Ovary (tissue), 10 donors: Measurements from ENCODE around the gene TRIB2. TPM values are rescaled to one million over a fixed set of nuclear protein-coding genes. Genes with fewer than 3 reads are reported as not detected.
A peak's percentile ranks its signal among the peaks of the same experiment; 100 is the strongest.

Source experiments
- DNase-seq, 5 donors: peaks; one replicate each; pipeline ENCODE4 v3.0.0-alpha.2; 2019 to 2020
- H3K27ac ChIP-seq, 2 donors: fragments of 200-600 bp; one replicate each; pipeline versions ENCODE4 v1.5.1 to v1.8.0; 2019 to 2022
- H3K27me3 ChIP-seq: fragments of 200-600 bp; one replicate; pipeline ENCODE4 v1.8.0; 2022
- H3K36me3 ChIP-seq: fragments of 200-600 bp; sonication (generic); one replicate; pipeline ENCODE4 v1.5.1; 2019
- H3K4me1 ChIP-seq: one replicate; pipeline ENCODE4 v1.8.1; 2013; ENCODE audit warnings: mild to moderate bottlenecking, moderate library complexity; ENCODE audit not compliant: insufficient read depth
- H3K4me3 ChIP-seq: fragments of 200-600 bp; sonication (generic); one replicate; pipeline ENCODE4 v1.5.1; 2017
- H3K9me3 ChIP-seq, 2 donors: fragments of 200-600 bp in 1 of 2; sonication (generic) in 1 of 2; one replicate each; pipeline versions ENCODE4 v1.5.1 to v1.8.1; 2013 to 2019; ENCODE audit warnings: mild to moderate bottlenecking in 1 of 2, moderate library complexity in 1 of 2
- EP300 ChIP-seq: sonication (generic); formaldehyde crosslinking; IDR thresholded peaks from one replicate; pipeline ENCODE4 v1.6.1; 2017; ENCODE audit warnings: antibody characterized with exemption
- POLR2A ChIP-seq: fragments of 450-650 bp; IDR thresholded peaks from one replicate; pipeline ENCODE4 v1.6.1; 2017; ENCODE audit warnings: antibody characterized with exemption, mild to moderate bottlenecking, moderate library complexity
- WGBS, 3 donors: extraction: QIAGEN DNeasy Blood & Tissue Kit in 1 of 3; methylation state at CpG; one replicate each; pipeline versions ENCODE4 v1.1.5 to v1.1.7; 2013 to 2017; 5-methylcytosine and 5-hydroxymethylcytosine counted together
- intact Hi-C, 4 donors: fragments of 100-400 bp; cut with DNase I; formaldehyde crosslinking; loops; one replicate each; pipeline versions ENCODE4 v1.11.0 to v1.15.1; 2022 to 2023
- long read RNA-seq, 3 donors: library from polyadenylated mRNA in 2 of 3; unstranded in 2 of 3; transcript quantifications; one replicate each; pipeline ENCODE4 v2.0.0 and lab custom pipeline, GENCODE V29; 2021 to 2026
- polyA plus RNA-seq, 2 donors: library from polyadenylated mRNA; stranded (reverse); fragments of 200-250 nt in 1 of 2; fragments of 350-450 nt in 1 of 2; fragmentation: Illumina TruSeq in 1 of 2; extraction: RNeasy Lipid Tissue Mini Kit (QIAGEN cat#74804) in 1 of 2; gene quantifications; one replicate each; pipeline ENCODE4 v1.2.3, GENCODE V29; 2013 to 2014
- total RNA-seq, 7 donors: library from RNA; depleted of rRNA in 2 of 7; stranded (reverse); fragments of >200 nt in 2 of 7; fragmentation: NEBNext Ultra II Directional in 3 of 7; extraction: Animal tissue kit (Norgen Biotek cat#: 25700) in 3 of 7; gene quantifications; one replicate each; pipeline versions ENCODE4 v1.1.0 to v1.2.4, GENCODE V29; 2016 to 2023
- TF ChIP-seq, protein P1 (sequence below), 3 donors: fragments of 450-650 bp in 2 of 3; fragments of 200-600 bp in 1 of 3; IDR thresholded peaks; one replicate each; pipeline versions ENCODE4 v1.5.1 to v1.8.0; 2016 to 2022; ENCODE audit warnings: antibody characterized with exemption in 3 of 3, mild to moderate bottlenecking in 1 of 3
- donor health status: DM: no; HTN: no; CAD: no; lungs with moderate emphysema.
- donor health status: DM: no; HTN: no; CAD: no.
- donor health status: Bipolar disorder and iron deficiency.
- donor health status: DM: yes; HTN: yes; CAD: no.
- donor health status: DM: no; HTN: no; CAD: no.
- donor health status: DM: yes; HTN: yes; CAD: no.

The TRIB2 gene
- total RNA-seq (100 to 1,000 TPM in 4 of 7 donors, 10 to 100 TPM in 3; 68.1 to 209 (median 103) TPM), polyA plus RNA-seq (10 to 100 TPM; 60.4 to 94.7 TPM)
- long read RNA-seq, donor 1, full-length matches to known transcripts = 205 of 281 reads
- long read RNA-seq, donor 1, partial matches to known transcripts = 33 of 281 reads
- long read RNA-seq, donor 1, other reads (novel, unspliced or antisense) = 43 of 281 reads
- long read RNA-seq, donor 2, full-length matches to known transcripts = 21 of 21 reads
- long read RNA-seq, donor 2, partial matches to known transcripts = 0 of 21 reads
- long read RNA-seq, donor 2, other reads (novel, unspliced or antisense) = 0 of 21 reads
- long read RNA-seq, donor 3, full-length matches to known transcripts = 113 of 143 reads
- long read RNA-seq, donor 3, partial matches to known transcripts = 23 of 143 reads
- long read RNA-seq, donor 3, other reads (novel, unspliced or antisense) = 7 of 143 reads

DNA sequence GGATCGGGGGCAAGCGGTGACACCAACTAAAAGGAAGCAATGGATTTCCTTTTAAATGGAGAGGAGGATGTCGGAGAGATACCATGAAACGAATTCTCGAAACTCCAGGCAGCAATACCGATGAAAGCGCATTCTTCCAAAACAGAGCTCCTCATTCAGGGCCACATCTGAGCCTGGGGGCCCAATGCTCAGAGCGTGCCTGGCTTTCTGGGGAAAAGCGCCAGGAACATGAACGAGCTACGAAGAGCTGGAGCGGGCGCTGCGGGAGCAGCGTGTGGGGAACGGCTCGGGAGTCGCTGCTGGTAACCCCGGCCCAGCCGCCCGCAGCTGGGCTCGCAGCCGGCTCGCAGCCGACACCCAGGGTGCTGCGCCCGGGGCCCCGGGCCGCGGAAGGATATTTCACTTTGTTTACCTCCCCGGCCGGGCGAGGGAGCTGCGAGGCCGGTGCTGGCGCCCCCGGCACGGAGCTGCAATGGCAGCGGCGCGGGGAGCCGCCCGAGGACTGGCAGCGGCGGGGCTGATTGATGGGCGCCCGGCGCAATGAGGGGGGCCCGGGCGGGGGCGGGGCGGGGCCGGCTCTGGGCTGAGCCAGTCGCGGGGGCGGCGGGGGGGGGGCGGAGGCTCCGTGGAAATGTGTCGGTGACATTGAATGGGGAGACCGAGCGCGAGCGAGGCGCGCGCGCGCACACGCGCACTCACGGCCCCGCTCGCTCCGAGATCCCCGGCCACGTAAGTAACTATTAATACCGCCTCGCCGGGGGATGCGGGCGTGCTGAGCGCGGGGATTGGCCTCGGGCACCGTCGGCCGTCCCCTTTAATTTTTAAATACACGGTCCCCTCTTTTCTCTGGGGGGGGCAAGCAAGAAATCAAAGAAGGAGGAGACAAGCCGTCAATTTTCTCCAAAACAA lies at the start of gene TRIB2:
Gene TRIB2, plus strand, starts transcription at position 655 of the 909 bp plus-strand sequence. CDS start 1,372 bp downstream, outside the sequence.
- Histone ChIP-seq H3K4me1 (peaks cover 3% of the 10 kb centered on the region), H3K27me3 (no peaks in the 10 kb centered on the region), H3K9me3 (no peaks in the 10 kb centered on the region), H3K4me3 (peak within 1 kb of the TSS; percentile 78), H3K36me3 (no peaks in the 10 kb centered on the region), H3K27ac (peak within 1 kb of the TSS; percentile 87 to 89)
- TF ChIP-seq, protein P1, sequence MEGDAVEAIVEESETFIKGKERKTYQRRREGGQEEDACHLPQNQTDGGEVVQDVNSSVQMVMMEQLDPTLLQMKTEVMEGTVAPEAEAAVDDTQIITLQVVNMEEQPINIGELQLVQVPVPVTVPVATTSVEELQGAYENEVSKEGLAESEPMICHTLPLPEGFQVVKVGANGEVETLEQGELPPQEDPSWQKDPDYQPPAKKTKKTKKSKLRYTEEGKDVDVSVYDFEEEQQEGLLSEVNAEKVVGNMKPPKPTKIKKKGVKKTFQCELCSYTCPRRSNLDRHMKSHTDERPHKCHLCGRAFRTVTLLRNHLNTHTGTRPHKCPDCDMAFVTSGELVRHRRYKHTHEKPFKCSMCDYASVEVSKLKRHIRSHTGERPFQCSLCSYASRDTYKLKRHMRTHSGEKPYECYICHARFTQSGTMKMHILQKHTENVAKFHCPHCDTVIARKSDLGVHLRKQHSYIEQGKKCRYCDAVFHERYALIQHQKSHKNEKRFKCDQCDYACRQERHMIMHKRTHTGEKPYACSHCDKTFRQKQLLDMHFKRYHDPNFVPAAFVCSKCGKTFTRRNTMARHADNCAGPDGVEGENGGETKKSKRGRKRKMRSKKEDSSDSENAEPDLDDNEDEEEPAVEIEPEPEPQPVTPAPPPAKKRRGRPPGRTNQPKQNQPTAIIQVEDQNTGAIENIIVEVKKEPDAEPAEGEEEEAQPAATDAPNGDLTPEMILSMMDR (IDR thresholded peaks at IDR 0.05) = no peak
- TF ChIP-seq POLR2A = peak; percentile 56
- intact Hi-C loops = loop anchor here (5.0 to 10.0 kb wide), 8 partner anchors 222 to 852 kb away; no protein-coding TSS in a partner anchor
- WGBS, 3 donors = 0 to 1% (median 1%) methylated on average over 65 to 89 of the region's 90 CpGs
- peak; percentile 89 to 93 (median 91) for DNase-seq

DNA sequence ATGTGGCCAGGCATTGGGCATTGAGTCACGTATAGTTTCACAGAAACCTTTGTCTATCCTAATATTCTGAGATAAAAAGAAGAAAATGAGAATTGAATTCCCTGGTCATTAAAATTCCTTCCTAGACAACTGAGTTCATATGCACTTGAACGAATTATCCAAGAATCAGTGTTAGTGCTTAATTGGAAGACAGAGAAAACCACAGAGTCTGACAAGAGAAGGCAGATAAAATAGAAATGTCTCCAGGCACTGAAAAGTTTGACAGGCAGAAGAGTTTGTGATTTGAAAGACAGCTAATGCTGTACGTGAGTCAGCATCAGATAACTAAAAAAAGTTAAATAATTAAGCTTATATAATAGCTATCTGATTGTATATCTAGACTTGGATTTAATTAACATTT lies 47.7 kb upstream of the TRIB2 start:
- no peak overlapping the region for H3K27ac ChIP-seq
- TF ChIP-seq, protein P1 (IDR thresholded peaks at IDR 0.05) = no peak
- no peak for TF ChIP-seq POLR2A
- TF ChIP-seq EP300 = no peak
- H3K27me3 ChIP-seq = no peaks in the 10 kb centered on the region
- DNase-seq = no peak
- peaks cover under 1% of the 10 kb centered on the region for H3K4me1 ChIP-seq
- no peak overlapping the region for H3K4me3 ChIP-seq
- no peaks in the 10 kb centered on the region for H3K9me3 ChIP-seq
- WGBS, 3 donors = 86 to 92% (median 88%) methylated on average over 3 of the region's 3 CpGs
- intact Hi-C loops = no loop called here
- H3K36me3 ChIP-seq = no peaks in the 10 kb centered on the region

DNA sequence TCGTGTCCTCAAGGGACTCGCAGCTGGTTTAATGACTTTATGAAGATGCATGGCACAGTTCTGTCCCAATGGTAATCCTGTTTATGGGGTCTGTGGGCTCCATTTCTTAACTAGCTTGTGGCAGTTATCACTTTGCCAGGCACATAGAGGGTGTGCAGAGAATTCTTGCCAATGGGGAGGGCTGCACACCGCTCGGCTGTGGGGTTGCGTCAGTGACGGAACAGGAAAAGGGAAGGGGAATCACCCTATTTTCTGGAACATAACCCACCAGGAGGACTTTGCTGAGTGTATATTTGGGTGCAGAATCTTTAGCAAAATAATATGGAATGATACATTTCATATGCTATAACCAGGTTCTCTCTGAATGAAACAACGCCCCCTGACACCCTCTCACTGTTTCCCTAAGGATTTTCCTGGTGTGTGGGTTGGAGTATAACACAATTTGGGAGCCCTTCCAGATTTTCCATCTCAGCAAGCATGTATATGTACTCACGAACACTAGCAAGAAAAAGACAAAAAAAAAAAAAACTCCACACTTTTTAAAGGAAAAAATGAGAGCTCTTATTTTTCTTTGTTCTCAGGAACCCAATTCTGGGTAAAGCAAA lies 43.9 kb upstream of the TRIB2 start:
- no peaks in the 10 kb centered on the region for H3K36me3 ChIP-seq
- no peak for TF ChIP-seq POLR2A
- TF ChIP-seq EP300 = no peak
- TF ChIP-seq, protein P1 (IDR thresholded peaks at IDR 0.05) = no peak
- H3K9me3 ChIP-seq = no peaks in the 10 kb centered on the region
- H3K4me1 ChIP-seq = peaks cover 12% of the 10 kb centered on the region
- intact Hi-C loops = no loop called here
- no peak overlapping the region for H3K27ac ChIP-seq
- no peaks in the 10 kb centered on the region for H3K27me3 ChIP-seq
- DNase-seq = no peak
- 87 to 91% (median 90%) methylated on average over 8 of the region's 8 CpGs for WGBS, 3 donors
- no peak overlapping the region for H3K4me3 ChIP-seq
